HG03064 (cell line): Measurements from ENCODE around the gene ZCCHC17.

Source experiments
- ATAC-seq: cut with Tn5 transposase; IDR thresholded peaks from one replicate; pipeline ENCODE4 v1.9.1; 2021; ENCODE audit warnings: low read depth; ENCODE audit not compliant: unreplicated experiment

Gene ZCCHC17

GRCh38 chr1:31302709-31303441 is 6.0 kb downstream of the ZCCHC17 start:
- no peak for ATAC-seq

DNA sequence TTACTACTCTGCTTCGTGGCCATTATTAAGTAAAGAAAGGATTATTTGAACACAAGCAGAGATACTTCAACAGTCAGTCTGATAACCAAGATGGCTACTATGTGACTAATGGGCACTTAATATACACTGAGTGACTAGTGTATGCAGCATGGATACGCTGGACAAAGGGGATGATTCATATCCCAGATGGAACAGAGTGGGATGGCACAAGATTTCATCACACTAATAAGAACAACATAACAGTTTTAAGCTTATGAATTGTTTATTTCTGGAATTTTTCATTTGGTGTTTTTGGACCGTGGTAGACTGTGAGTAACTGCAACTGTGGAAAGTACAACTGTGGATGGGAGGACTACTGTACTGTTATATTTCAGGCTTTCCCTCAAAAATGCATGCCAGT is 9.4 kb downstream of the ZCCHC17 start:
- ATAC-seq: no peak

DNA sequence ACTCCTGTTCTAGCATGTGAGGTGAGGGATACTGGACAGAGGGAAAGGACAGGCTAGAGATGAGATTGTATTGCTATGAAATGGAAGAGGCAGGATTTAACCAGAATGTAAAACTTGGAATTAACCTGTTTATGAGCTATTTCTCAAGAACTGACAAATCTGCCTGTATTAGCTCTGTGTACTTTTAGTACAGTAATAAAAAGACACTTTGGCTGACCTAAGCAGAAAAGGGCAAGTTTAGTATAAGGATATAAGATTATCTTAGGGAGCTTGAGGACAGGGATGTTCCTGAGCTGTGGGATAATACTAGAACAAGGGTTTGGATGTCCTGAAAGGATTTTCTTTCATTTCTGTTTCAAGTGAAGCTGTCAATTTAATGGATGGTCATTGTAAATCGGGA is 11.2 kb downstream of the ZCCHC17 start:
- ATAC-seq: no peak

DNA sequence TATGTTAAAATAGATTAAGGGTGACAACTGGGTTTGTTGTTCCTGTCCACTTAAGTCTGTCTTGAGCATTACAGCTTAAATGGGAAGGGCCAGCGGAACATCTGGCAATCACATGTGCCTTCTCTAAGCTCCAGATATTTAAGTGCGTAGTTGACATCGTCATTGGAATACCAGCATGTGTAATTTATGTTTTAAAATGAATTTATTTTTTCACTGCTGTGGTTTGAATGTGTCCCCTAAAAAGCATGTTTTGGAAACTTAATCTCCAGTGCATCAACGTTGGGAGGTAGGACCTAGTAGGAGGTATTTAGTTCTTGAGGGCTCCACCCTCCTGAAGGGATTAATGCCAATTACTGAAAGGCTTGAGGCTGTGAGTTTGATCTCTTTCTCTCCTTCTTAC is 13.4 kb downstream of the ZCCHC17 start:
- ATAC-seq: no peak

GRCh38 chr1:31315902-31316301 is 19.1 kb downstream of the ZCCHC17 start:
- ATAC-seq: no peak

- ATAC-seq: no peak
Measured at GRCh38 chr1:31318146-31318545, 21.3 kb downstream of the ZCCHC17 start.

DNA sequence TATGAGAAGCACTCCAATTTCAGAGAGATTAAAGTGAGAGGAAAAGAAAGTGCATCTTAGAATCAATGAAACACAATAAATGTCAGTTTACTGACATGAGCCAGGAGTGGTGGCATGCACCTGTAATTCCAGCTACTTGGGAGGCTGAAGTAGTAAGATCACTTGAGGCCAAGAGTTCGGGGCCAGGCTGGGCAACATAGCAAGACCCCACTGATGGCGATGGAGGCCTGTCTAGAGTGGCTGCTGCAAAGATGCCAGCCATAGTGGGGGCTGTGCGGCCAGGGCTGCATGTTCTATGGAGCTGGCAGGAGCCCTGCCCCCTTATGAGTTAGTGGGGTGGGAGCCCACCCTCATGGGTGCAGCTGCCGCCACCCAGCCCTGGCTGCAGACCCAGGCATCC is 27.3 kb downstream of the ZCCHC17 start:
- ATAC-seq: no peak

GRCh38 chr1:31324992-31325391 is 28.2 kb downstream of the ZCCHC17 start:
- ATAC-seq: no peak

DNA sequence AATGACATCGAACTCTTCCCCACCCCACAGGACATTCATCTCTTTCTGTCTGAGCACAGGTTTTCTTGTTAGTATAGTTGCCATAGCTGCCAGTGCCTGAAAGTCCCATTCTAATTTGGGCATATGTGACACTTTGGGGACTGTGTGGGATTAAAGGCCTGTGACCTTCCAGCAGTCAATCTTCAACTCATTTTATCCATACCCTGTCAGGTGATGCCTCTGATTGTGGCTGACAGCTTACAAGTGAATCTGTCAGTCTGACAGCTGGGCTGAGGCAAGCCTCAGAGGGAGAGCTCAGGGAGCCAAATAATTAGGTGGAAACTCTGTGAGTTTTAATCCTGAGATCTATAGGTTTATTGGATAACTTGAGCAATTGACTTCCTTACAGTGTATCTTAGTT is 29.6 kb downstream of the ZCCHC17 start:
- ATAC-seq: no peak

GRCh38 chr1:31327381-31327780 is 30.5 kb downstream of the ZCCHC17 start:
- ATAC-seq: no peak

- ATAC-seq: no peak
Measured at GRCh38 chr1:31335007-31335406, 38.2 kb downstream of the ZCCHC17 start.

DNA sequence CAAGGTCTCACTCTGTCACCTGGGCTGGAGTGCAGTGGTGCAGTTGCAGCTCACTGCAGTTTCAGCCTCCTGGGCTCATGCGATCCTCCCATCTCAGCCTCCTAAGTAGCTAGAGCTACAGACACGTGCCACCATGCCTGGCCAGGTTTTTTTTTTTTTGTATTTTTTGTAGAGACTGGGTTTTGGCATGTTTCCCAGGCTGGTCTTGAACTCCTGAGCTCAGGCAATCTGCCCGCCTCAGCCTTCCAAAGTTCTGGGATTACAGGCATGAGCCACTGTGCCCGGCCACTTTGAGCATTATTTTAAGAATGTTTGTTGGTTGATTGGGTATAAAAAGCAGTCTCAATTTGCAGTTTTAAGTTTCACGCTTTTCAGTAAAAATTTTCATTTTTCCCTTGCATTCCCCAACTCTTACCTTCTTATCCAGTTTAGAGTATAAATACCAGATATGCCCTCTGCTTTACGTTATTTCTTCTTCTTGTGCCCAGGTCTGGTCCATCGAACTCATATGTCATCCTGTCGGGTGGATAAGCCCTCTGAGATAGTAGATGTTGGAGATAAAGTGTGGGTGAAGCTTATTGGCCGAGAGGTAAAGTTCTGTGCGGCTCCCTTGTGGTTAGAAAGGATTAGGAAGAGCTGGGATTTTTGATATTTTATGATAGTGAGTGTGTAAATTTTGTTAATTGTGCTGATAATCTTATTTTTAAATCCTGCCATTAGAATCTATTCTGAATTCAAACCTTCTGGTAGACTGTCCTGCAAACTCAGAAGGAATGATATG is 40.0 kb downstream of the ZCCHC17 start:
- no peak for ATAC-seq

GRCh38 chr1:31344503-31344902 is 47.7 kb downstream of the ZCCHC17 start:
- no peak for ATAC-seq

DNA sequence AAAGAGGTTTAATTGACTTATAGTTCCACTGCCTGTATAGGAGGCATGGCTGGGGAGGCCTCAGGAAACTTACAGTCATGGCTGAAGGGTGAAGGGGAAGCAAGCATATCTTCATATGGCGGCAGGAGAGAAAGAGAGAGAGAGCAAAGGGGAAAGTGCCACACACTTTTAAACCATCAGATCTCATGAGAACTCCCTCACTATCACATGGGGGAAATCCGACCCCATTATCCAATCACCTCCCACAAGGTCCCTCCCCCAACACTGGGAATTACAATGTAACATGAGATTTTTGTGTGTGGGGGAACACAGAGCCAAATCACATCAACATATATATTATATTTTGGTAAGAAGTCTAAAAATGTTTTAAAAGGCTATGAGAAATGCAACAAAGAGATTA is 48.8 kb downstream of the ZCCHC17 start:
- no peak for ATAC-seq

GRCh38 chr1:31346785-31347184 is 50.0 kb downstream of the ZCCHC17 start:
- ATAC-seq: no peak

DNA sequence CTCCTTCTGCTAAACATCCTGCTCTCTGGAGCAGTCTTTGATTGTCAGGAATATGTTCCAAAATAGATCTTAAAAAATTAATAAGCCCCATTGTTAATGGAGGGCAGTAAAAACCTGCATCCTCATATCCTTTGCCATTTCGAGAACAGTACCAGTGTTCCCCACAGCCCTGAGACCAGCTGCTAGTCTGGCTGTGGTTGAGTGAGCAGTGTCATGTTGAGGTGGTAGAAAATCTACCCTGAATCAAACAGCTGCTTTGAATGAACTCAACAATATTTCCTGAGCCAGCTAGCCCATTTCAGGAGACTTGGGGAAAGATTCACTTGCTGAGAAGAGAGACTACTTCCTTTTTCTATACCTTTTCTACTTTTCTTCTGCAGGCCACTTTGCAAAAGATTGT is 51.6 kb downstream of the ZCCHC17 start:
- ATAC-seq: peak; percentile 65

GRCh38 chr1:31354283-31354682 is 57.5 kb downstream of the ZCCHC17 start:
- ATAC-seq: no peak

GRCh38 chr1:31356427-31356826 is 59.6 kb downstream of the ZCCHC17 start:
- ATAC-seq: no peak

DNA sequence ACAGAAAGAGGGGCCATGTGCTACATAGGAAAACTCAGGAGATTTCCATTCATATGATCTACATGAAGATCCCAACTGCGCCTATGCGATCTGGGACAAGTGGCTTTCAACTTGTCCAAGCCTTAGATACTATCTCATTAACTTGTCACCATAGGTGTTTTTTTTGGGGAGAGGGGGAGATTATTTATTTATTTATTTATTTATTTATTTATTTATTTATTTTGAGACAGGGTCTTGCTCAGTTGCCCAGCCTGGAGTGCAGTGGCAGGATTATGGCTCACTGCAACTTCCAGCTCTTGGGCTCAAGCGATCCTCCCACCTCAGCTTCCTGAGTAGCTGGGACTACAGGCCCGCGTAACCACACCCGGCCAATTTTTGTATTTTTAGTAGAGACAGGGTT is 64.8 kb downstream of the ZCCHC17 start:
- no peak for ATAC-seq

GRCh38 chr1:31362032-31362431 is 65.2 kb downstream of the ZCCHC17 start:
- no peak for ATAC-seq

DNA sequence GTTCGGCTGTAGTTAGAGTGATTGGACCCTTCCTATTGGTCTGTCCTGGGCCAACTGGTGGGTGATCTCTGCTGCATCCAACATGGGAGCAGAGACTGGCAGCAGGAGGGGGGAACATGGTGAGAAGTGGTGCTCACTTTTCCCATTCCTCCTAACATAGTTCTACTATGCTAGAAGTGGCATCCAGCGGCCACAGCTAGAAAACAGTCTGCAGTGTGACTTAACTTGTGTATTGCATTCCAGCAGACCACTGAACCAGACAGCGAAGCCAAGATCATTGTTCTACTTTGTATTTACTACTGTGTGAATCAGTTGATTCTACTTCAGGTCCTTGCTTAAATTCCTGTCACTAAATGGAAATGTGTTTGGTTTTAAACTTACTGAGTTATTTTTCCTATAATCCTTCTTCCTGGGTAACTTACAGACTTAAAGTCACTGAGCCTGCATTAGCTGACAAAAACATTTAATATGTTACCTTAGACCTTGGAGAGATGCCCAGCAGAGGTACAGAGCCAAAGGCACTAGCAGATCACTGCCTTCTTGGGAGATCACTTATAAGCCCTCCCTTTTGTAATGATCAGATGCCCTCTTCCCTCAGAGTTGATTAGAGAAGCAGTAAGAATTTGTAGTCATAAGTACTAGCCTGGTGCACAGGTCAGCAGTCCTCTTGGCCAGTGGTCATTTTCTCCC is 67.9 kb downstream of the ZCCHC17 start:
- ATAC-seq: no peak

GRCh38 chr1:31366796-31367195 is 70.0 kb downstream of the ZCCHC17 start:
- no peak for ATAC-seq
